HCT116 (cell line): ENCODE measurements around the gene FAF2.
"Not testable (repeated sequence)": the region's sequence is repeated elsewhere in the genome, so short reads cannot be mapped to it uniquely, and the experiment has no call there.

ENCODE experiments used
- ATF3 ChIP-seq: IDR thresholded peaks from 2 replicates; pipeline ENCODE4 v1.6.1; 2012
- CBX3 ChIP-seq: IDR thresholded peaks from 2 replicates; pipeline ENCODE4 v1.6.1; 2012; ENCODE audit warnings: low read depth
- CTCF ChIP-seq, 3 experiments: fragments of 200-600 bp in 1 of 3; sonication (generic) in 1 of 3; IDR thresholded peaks in 2 of 3; conservative IDR thresholded peaks in 1 of 3; 2 replicates each; pipeline ENCODE4 v1.5.1; 2012 to 2017; ENCODE audit warnings: low read depth in 2 of 3, low read length in 2 of 3, antibody characterized with exemption in 1 of 3, borderline replicate concordance in 1 of 3, control low read depth in 1 of 3, mild to moderate bottlenecking in 1 of 3, mixed read lengths in 1 of 3, mixed run types in 1 of 3, moderate library complexity in 1 of 3; ENCODE audit not compliant: insufficient read depth in 1 of 3
- EZH2 ChIP-seq: fragments of 200-600 bp; sonication (generic); IDR thresholded peaks from 2 replicates; pipeline ENCODE4 v1.6.1; 2017; ENCODE audit warnings: antibody characterized with exemption, mixed run types
- JUND ChIP-seq: IDR thresholded peaks from 2 replicates; pipeline ENCODE4 v1.6.1; 2012
- POLR2A ChIP-seq: IDR thresholded peaks from 2 replicates; pipeline ENCODE4 v1.7.0; 2011; ENCODE audit warnings: borderline replicate concordance; ENCODE audit not compliant: insufficient read depth, insufficient read length; ENCODE audit errors: extremely low read depth
- POLR2AphosphoS5 ChIP-seq: IDR thresholded peaks from 2 replicates; pipeline ENCODE4 v1.6.1; 2011; ENCODE audit warnings: mild to moderate bottlenecking, low read depth, low read length, moderate library complexity
- RAD21 ChIP-seq: IDR thresholded peaks from 2 replicates; pipeline ENCODE4 v1.6.1; 2012; ENCODE audit warnings: low read depth, mild to moderate bottlenecking
- REST ChIP-seq: IDR thresholded peaks from 2 replicates; pipeline ENCODE4 v1.6.1; 2012; ENCODE audit warnings: low read depth
- TCF7L2 ChIP-seq: IDR thresholded peaks from 2 replicates; pipeline ENCODE4 v1.7.0; 2011; ENCODE audit warnings: borderline replicate concordance, inconsistent platforms; ENCODE audit not compliant: insufficient read depth, insufficient read length; ENCODE audit errors: extremely low read depth
- TF ChIP-seq, protein P1 (sequence below): IDR thresholded peaks from 2 replicates; pipeline ENCODE4 v1.6.1; 2012

- TF ChIP-seq, protein P1, sequence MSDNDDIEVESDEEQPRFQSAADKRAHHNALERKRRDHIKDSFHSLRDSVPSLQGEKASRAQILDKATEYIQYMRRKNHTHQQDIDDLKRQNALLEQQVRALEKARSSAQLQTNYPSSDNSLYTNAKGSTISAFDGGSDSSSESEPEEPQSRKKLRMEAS, result not testable (repeated sequence)
- not testable (repeated sequence) for TF ChIP-seq CTCF (IDR thresholded peaks at IDR 0.05 in 2 of 3, conservative IDR thresholded peaks at IDR 0.05 in 1 of 3; ENCODE audit: borderline replicate concordance in 1 of 3, insufficient read depth in 1 of 3, low read depth in 2 of 3, low read length in 2 of 3); JUND; TCF7L2; CBX3; POLR2A; RAD21; REST; EZH2; POLR2AphosphoS5; ATF3
Measured at GRCh38 chr5:176408252-176408573, 40.0 kb upstream of the FAF2 start.
